Measurements from ENCODE around the gene NFYB. TPM values are rescaled to one million over a fixed set of nuclear protein-coding genes. Genes with fewer than 3 reads are reported as not detected.

Gene NFYB
- polyA plus RNA-seq, 2 of the 4 experiments (the other 2 are of a cell fraction), result 45.2 to 70.2 TPM

DNA sequence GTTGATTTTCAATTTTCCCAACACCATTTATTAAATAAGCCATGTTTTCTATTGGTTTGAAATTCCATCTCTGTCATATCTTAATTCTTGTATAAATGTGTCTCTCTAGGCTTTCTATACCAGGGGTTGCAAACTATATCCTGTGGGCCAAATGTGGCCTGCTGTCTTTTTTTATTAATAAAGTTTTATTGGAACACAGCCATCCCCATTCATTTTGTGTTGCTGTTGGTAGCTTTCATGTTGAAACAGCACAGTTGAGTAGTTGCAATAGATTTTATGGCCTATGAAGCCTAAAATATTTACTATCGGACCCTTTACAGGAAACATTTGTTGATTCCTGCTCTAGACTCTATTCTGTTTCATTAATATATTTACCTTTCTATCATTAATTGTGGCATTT is 64.3 kb downstream of the NFYB start:
- Histone ChIP-seq H3K27ac (no peak overlapping the region), H3K4me1 (no peaks in the 10 kb centered on the region), H3K9me3 (no peaks in the 10 kb centered on the region), H3K4me3 (no peak overlapping the region), H3K4me2 (no peak overlapping the region)
- WGBS (ENCODE audit: missing lambda C conversion rate), result 86% methylated on average over 1 of the region's 1 CpG
- ChIA-PET POLR2A (no interaction called here), CTCF (interaction anchor here (1.0 kb wide), 1 partner anchor 35 kb away, joined by 3 read pairs; no protein-coding TSS in a partner anchor)
- DNase-seq (ENCODE audit: low read depth in 1 of 2, low spot score in 1 of 2) (no peak), FAIRE-seq (no peak), ATAC-seq (no peak)
- no peak for TF ChIP-seq CTCF (IDR thresholded peaks at IDR 0.05)
- TF ChIP-seq FOXS1 (CRISPR knock-in tag; IDR thresholded peaks at IDR 0.05), result no peak
- TF ChIP-seq FOSL2 (IDR thresholded peaks at IDR 0.05), result no peak
- TF ChIP-seq FOSL2 (CRISPR knock-in tag; IDR thresholded peaks at IDR 0.05), result no peak
- no peak for TF ChIP-seq HDAC2 (IDR thresholded peaks at IDR 0.05)
- TF ChIP-seq MAX (IDR thresholded peaks at IDR 0.05), result no peak
- no peak for TF ChIP-seq PBX3 (IDR thresholded peaks at IDR 0.05)
- TF ChIP-seq, protein P1, sequence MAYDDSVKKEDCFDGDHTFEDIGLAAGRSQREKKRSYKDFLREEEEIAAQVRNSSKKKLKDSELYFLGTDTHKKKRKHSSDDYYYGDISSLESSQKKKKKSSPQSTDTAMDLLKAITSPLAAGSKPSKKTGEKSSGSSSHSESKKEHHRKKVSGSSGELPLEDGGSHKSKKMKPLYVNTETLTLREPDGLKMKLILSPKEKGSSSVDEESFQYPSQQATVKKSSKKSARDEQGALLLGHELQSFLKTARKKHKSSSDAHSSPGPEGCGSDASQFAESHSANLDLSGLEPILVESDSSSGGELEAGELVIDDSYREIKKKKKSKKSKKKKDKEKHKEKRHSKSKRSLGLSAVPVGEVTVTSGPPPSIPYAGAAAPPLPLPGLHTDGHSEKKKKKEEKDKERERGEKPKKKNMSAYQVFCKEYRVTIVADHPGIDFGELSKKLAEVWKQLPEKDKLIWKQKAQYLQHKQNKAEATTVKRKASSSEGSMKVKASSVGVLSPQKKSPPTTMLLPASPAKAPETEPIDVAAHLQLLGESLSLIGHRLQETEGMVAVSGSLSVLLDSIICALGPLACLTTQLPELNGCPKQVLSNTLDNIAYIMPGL (CRISPR knock-in tag; IDR thresholded peaks at IDR 0.05; ENCODE audit: borderline replicate concordance), result no peak
- TF ChIP-seq JUNB (IDR thresholded peaks at IDR 0.05), result no peak

DNA sequence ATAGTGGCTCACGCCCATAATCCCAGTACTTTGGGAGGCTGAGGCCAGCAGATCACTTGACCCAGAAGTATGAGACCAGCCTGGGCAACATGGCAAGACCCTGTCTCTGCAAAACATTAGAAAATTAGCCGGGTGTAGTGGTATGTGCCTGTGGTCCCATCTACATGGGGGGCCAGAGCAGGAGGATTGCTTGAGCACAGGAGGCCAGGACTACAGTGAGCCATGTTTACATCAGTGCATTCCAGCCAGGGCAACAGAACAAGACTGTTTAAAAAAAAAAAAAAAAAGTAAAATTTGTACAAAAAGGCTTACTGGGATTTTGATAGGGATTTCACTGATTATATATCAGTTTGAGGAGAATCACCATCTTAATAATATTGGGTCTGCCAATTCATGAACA is 65.9 kb downstream of the NFYB start:
- CTCF ChIA-PET, result no interaction called here

More for the DNA sequence above, 65.9 kb downstream of the NFYB start:
- H3K4me2 ChIP-seq, result no peak overlapping the region
- H3K27ac ChIP-seq, result no peak overlapping the region
- POLR2A ChIA-PET, result no interaction called here
- no peak overlapping the region for H3K4me3 ChIP-seq
- FAIRE-seq (no peak), ATAC-seq (no peak), DNase-seq (ENCODE audit: low read depth in 1 of 2, low spot score in 1 of 2) (no peak)
- TF ChIP-seq RAD21 (conservative IDR thresholded peaks at IDR 0.05 in 1 of 2, IDR thresholded peaks at IDR 0.05 in 1 of 2) (no peak), CBX2 (IDR thresholded peaks at IDR 0.05; ENCODE audit: borderline replicate concordance, low read depth) (no peak), TFCP2L1 (CRISPR knock-in tag; IDR thresholded peaks at IDR 0.05) (no peak), ZSCAN20 (CRISPR knock-in tag; IDR thresholded peaks at IDR 0.05) (no peak), CEBPB (IDR thresholded peaks at IDR 0.05) (no peak), ELK1 (IDR thresholded peaks at IDR 0.05; ENCODE audit: low read depth, low read length) (no peak), ZC3H11A (IDR thresholded peaks at IDR 0.05) (no peak), USF2 (IDR thresholded peaks at IDR 0.05) (no peak), BHLHE40 (IDR thresholded peaks at IDR 0.05; ENCODE audit: low read depth, low read length) (no peak), ZFP36 (IDR thresholded peaks at IDR 0.05; ENCODE audit: borderline replicate concordance, partially characterized antibody) (no peak), JUNB (IDR thresholded peaks at IDR 0.05) (no peak)
- TF ChIP-seq, protein P2, sequence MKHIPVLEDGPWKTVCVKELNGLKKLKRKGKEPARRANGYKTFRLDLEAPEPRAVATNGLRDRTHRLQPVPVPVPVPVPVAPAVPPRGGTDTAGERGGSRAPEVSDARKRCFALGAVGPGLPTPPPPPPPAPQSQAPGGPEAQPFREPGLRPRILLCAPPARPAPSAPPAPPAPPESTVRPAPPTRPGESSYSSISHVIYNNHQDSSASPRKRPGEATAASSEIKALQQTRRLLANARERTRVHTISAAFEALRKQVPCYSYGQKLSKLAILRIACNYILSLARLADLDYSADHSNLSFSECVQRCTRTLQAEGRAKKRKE (CRISPR knock-in tag; IDR thresholded peaks at IDR 0.05; ENCODE audit: low read depth), result no peak
- no peaks in the 10 kb centered on the region for H3K4me1 ChIP-seq
- H3K9me3 ChIP-seq, result no peaks in the 10 kb centered on the region
- WGBS (ENCODE audit: missing lambda C conversion rate), result 98% methylated on average over 2 of the region's 2 CpGs

Small RNAs within 50 kb of the gene (small RNA-seq; reads per million reads assigned to genes)
- 0 reads per million in 6 experiments for gene RNA5SP370

Other genes with a start within 250 kb of the NFYB start
- gene HSP90B1, start 207.8 kb downstream of the NFYB start, polyA plus RNA-seq (2011; rRNA removed), result 694 and 915 TPM in 2 replicates
- gene HSP90B1, start 207.8 kb downstream of the NFYB start, polyA plus RNA-seq (2017; fragmentation: RNase III; extraction: RNeasy Plus Mini Kit Qiagen cat#74134 plus additional on column Dnase treatment), result 619 to 636 TPM (median 624 TPM) in 3 replicates
- 48.2 and 65.4 TPM in 2 replicates for gene TDG, start 172.3 kb downstream of the NFYB start, polyA plus RNA-seq (2011; rRNA removed)
- 28.7 to 30.8 TPM (median 30.5 TPM) in 3 replicates for gene TDG, start 172.3 kb downstream of the NFYB start, polyA plus RNA-seq (2017; fragmentation: RNase III; extraction: RNeasy Plus Mini Kit Qiagen cat#74134 plus additional on column Dnase treatment)
- gene GLT8D2, start 88.0 kb downstream of the NFYB start, polyA plus RNA-seq (2011; rRNA removed), result 0.43 and 0.45 TPM in 2 replicates
- 0.27 to 0.55 TPM (median 0.31 TPM) in 3 replicates for gene GLT8D2, start 88.0 kb downstream of the NFYB start, polyA plus RNA-seq (2017; fragmentation: RNase III; extraction: RNeasy Plus Mini Kit Qiagen cat#74134 plus additional on column Dnase treatment)
- 10.0 and 10.6 TPM in 2 replicates for gene HCFC2, start 73.7 kb downstream of the NFYB start, polyA plus RNA-seq (2011; rRNA removed)
- 5.0 to 5.8 TPM (median 5.0 TPM) in 3 replicates for gene HCFC2, start 73.7 kb downstream of the NFYB start, polyA plus RNA-seq (2017; fragmentation: RNase III; extraction: RNeasy Plus Mini Kit Qiagen cat#74134 plus additional on column Dnase treatment)
- 1,230 and 1,348 TPM in 2 replicates for gene TXNRD1, start 77.6 kb upstream of the NFYB start, polyA plus RNA-seq (2011; rRNA removed)
- gene TXNRD1, start 77.6 kb upstream of the NFYB start, polyA plus RNA-seq (2017; fragmentation: RNase III; extraction: RNeasy Plus Mini Kit Qiagen cat#74134 plus additional on column Dnase treatment), result 820 to 990 TPM (median 899 TPM) in 3 replicates
- 9.3 and 12.2 TPM in 2 replicates for gene EID3, start 165.5 kb upstream of the NFYB start, polyA plus RNA-seq (2011; rRNA removed)
- 6.8 to 7.5 TPM (median 6.9 TPM) in 3 replicates for gene EID3, start 165.5 kb upstream of the NFYB start, polyA plus RNA-seq (2017; fragmentation: RNase III; extraction: RNeasy Plus Mini Kit Qiagen cat#74134 plus additional on column Dnase treatment)

Data from A549 (cell line).